Endometrial microvascular endothelial cells (primary cell): ENCODE results near the gene INTS4. TPM values are rescaled to one million over a fixed set of nuclear protein-coding genes. Genes with fewer than 3 reads are reported as not detected.
"Not testable (repeated sequence)": the region's sequence is repeated elsewhere in the genome, so short reads cannot be mapped to it uniquely, and the experiment has no call there.

ENCODE experiments used
- in situ Hi-C: cut with HindIII; loops from 2 replicates; pipeline ENCODE4 v1.10.0; 2017; ENCODE audit warnings: low sequenced_read_pairs, low pct_unique_long_range_greater_than_20kb; ENCODE audit errors: inconsistent ontology term
- total RNA-seq: library from RNA; depleted of rRNA; stranded (reverse); fragments of >200 nt; gene quantifications from one replicate; pipeline ENCODE4 v1.2.3, GENCODE V29; 2015; ENCODE audit errors: inconsistent ontology term

The INTS4 gene
- total RNA-seq, 1 donor from 2014 or later: 23.5 TPM

DNA sequence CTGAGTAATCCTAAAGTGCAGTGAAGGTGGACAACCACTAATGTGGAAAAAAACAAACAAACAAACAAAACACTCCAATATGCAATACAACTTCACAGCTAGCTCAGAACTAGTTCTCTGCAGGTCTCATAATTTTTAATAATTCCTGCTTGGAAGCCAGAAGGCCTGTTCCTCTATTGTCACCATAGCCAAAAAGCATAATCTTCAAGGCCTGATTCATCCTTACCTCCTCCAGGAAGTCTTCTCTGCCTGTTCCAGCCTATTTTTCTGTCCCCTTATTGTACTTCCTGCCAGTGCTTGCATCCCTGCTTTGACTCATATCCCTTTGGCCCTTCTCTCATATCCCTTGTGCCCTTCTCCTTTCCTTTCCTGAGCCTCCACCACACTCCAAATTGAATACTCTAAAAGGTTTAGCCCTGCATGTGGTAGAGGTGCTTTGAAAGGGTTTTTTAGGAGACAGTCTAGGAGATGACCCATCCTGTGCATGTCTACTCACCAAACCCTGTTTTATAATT lies 104.3 kb downstream of the INTS4 start:
- in situ Hi-C loops: not testable (repeated sequence)

DNA sequence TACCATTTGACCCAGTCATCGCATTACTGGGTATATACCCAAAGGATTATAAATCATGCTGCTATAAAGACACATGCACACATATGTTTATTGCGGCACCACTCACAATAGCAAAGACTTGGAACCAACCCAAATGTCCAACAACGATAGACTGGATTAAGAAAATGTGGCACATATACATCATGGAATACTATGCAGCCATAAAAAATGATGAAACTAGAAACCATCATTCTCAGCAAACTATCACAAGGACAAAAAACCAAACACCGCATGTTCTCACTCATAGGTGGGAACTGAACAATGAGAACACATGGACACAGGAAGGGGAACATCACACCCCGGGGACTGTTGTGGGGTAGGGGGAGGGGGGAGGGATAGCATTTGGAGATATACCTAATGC lies 105.4 kb downstream of the INTS4 start:
- in situ Hi-C loops: not testable (repeated sequence)

DNA sequence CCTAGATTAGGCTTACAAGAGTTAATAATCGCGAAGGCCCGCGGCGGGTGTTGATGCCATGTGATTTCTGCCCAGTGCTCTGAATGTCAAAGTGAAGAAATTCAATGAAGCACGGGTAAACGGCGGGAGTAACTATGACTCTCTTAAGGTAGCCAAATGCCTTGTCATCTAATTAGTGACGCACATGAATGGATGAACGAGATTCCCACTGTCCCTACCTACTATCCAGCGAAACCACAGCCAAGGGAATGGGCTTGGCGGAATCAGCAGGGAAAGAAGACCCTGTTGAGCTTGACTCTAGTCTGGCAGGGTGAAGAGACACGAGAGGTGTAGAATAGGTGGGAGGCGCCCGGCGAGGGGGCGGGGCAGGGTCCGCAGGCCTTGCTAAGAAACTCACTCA lies 108.1 kb downstream of the INTS4 start:
- in situ Hi-C loops: no loop called here

DNA sequence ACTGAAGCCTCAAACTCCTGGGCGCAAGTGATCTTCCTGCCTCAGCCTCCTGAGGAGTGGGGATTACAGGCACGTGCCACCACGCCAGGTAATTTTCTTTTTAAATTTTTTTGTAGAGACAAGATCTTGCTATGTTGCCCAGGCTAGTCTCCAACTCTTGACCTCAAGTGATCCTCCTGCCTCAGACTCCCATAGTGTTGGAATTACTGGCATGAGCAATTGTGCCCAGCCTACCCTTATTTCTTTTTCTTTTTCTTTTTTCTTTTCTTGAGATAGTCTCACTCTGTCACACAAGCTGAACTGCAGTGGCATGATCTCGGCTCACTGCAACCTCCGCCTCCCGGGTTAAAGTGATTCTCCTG lies 109.7 kb downstream of the INTS4 start:
- in situ Hi-C loops: no loop called here

DNA sequence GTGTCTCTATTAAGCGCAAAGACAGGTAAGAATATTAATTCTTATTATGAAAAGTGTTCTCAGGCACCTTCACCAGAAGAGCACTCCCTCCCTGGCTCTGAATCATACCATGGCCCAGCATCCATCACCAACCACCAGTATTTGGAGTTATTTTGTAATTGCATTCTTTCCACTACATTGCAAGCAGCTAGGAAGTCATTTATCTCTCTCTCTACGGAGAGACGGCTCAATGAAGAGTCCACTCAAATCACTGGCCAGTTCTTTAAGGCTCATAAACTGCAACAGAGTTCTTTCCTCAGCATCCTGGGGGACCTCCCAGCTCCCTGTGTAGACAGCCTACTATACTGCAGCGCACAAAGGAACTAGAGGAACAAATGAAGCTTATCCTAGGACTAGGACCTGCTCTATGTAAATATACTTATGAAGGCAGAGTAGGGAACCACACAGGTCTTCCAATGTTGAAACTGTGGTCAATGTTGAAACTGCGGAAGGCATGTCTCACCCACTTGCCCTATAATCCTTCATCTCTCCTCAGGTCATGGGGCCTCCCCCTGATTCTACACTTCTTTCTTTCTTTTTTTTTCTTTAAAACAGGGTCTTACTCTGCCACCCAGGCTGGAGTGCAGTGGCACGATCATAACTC lies 110.2 kb downstream of the INTS4 start:
- in situ Hi-C loops: no loop called here

DNA sequence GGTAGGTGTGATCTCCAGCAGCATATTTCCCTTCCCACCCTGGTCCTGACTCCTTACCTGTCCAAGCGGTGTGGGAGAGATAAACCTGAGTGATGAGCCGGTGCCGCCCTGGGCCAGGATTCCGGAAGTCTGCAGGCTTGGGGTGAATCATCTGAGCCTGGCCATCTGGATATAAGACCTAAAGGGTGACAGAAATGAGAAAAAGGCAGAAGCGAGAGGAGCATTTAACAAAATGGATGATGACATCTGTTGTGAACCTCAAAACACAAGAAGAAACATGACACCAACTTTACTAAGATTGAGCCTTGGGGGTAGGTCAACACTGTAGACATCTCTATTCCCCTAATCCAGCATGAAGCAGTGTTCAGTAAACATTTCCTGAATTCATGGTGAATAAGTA lies 110.7 kb downstream of the INTS4 start:
- in situ Hi-C loops: no loop called here

DNA sequence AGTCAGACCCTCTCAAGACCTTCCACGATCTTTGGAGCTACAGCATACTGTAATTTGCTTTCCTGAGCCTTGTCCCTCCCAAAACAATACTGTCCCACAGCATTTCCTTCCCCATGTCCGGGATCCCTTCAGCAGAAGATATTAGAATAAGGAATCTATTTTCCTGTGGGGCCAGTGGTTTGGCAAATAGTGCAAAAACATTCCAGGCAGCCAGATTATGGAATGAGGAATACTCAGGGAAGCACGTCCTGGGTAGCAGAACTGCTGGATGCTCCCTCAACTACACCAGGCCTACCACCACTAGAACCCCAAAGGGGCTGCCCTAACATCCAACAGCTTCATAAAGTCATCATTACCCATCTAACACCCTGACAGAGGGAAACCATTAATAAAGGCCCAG lies 112.1 kb downstream of the INTS4 start:
- in situ Hi-C loops: no loop called here

DNA sequence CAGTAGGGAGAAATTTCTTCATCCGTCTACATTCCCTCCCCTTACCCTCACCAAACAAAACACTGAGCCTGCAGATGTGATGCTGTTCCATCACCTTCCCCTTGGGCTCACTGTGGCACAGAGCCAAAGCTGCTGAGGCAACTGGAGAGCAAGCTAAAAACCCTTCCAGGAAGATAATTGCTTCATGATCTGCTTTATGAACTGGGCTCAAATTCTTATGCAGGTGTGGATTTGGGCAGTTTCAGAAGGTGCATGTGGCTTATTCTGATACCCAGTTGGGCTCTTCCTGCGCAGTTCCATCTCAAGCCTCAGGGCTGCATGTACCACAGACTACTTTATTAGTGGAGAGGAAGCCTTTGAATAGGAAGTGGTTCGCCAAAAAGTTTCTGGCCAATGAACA lies 115.2 kb downstream of the INTS4 start:
- in situ Hi-C loops: no loop called here

DNA sequence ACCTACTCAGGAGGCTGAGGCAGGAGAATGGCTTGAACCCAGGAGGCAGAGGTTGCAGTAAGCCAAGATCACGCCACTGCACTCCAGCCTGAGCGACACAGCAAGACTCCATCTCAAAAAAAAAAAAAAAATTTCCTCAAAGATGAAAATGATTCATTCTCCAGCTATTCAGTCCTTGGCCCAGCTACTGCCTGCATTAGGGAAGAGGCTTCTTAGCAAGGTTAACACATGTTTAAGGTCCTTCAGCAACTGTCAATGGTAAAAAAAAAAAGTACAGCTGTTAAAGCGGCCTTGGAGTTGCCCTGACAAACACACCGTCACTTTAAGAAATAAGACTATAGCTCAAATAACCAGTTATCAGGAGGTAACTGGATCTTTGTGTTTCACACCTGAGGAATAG lies 116.2 kb downstream of the INTS4 start:
- in situ Hi-C loops: not testable (repeated sequence)

DNA sequence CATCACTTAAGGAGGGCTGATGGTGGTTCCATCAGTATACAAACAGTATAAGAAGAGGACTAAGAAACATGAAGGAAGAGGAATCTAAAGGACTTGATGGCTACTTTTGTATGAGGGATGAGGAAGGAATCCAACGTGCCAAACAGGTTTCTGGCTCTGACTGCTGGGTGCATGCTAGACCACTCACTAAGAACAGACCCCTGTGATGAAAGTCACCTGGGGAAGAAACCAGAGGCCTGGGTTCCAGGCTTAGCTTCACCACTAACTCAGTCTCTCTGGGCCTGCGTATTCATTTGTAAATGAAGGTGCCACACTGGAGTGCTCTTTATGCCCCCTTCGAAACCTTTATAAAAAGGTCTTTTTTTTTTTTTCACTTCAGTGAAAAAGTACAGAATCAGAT lies 118.4 kb downstream of the INTS4 start:
- in situ Hi-C loops: no loop called here

DNA sequence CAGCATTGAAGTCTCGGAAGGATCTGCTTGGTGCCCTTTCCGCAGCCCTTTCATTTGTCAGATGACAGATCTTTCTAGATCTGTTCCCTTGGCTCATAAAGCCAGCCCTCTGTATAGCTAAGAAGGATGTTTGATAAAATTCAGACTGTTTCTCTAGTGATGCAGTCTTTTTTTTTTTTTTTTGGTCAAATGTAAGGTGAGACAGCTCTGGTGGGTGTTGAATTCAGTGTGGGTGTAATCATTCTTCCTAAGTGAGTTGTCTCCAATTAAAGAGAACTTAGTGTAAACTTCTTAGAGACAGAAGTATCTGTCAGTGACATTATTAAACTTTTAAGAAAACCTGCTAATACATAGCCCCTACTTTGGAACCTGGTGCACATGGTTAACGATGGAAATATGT lies 120.3 kb downstream of the INTS4 start:
- in situ Hi-C loops: no loop called here

DNA sequence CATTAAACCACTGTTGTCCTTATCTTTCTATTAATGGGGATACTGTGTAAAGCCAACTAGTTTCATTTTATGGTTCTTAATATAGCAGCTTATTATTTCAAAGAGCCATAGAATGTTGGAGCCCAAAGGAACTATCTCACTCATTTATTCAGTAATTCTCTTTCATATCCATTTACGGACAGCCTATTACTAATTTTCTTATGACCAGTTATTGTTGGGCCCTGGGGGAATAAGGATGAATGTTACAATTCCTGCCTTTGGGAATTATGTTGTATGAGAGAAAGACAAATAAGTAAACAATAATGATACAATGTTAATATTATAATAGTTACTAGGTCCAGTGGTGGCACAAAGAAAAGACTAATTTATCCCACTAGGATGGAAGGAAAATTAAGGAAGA lies 121.1 kb downstream of the INTS4 start:
- in situ Hi-C loops: no loop called here

DNA sequence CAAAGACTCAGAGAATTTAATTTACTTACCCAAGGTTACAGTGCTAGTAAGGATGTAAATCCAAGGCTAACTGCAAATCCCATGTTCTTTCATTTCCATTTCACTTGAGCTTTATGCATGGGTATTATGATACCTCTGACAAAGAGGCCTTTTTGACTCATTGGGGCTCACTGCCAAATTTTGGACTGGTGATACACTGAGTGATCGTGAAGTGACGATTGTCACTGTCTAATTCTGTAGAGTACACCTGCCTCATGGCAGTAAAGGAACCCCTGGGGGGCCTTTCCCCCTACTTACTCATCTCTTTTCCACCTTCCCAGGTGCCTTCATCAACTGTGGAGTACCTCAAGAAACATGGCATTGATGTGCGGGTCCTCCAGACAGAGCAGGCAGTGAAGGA lies 122.6 kb downstream of the INTS4 start:
- in situ Hi-C loops: no loop called here

DNA sequence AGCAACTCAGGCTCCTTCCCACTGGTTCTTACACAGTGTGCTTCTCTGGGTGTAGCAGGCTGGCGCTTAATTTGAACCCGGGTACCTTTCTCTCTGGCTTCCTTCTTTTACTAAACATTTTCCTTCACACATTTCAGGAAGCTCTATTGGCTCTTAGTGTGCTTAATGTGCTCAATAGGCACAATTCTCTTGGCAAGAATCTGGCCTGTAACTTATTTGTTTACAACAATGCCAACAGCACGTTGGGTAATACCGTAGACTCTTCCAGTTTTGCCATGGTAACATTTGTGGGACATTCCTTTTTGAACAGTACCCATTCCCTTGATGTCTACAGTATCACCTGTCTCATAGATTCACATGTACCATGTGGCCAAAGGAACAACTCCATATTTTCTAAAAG lies 125.7 kb downstream of the INTS4 start:
- in situ Hi-C loops: no loop called here

DNA sequence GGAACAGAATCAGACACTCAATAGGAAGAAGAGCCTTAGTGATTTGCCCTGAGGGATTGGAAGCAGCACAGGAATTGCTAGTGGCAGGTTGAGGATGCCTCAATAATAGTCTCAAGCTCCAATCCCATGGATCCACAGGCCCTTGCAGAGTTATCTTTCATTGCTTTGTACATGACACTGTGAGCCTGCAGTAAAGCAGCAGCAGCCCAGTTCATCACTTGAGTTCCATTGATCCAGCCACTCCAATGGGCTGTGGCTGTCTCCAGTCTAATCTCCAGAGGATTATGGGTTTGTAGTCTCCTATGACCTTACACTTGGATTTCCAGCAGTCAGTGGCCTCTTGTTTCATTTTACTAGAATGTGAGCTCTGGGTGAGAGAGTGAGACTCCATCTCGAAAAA lies 128.1 kb downstream of the INTS4 start:
- in situ Hi-C loops: no loop called here

DNA sequence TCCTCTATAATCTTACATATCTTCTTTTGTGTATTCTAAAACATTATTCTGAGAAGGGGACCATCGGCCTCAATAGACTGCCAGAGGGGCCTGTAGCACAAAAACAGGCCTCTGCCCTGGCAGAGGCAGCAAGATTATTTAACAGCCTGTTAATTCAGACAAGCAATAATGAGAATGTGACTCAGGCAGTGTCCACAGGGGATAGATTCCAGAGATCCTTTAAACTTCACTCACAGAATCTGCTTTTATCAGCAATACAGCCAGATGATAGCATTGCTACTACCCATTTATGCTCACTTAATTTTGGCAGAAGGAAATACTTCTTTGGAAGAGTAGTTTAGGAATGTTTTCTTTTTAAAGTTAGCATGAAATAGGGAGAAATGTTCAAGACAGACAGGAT lies 128.7 kb downstream of the INTS4 start:
- in situ Hi-C loops: no loop called here

DNA sequence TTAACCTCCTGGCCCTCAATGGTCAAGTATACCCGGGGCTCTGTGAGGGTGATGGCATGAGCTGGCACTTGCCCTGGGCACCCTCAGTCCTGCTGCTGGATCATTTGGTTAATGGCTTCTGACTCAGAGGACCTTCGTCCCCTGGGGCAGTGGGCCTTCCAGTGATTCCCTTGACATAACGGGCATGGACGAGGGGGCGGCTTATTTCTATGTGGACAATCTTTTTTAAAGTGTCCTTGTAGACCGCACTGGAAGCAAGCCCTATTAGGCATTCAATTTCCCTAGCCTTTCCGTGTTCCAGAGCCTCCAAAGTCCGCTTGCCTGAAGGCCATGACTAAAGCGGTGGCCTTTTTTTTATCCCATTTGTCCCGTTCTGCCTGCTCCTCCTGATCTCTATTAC lies 133.0 kb downstream of the INTS4 start:
- in situ Hi-C loops: not testable (repeated sequence)

DNA sequence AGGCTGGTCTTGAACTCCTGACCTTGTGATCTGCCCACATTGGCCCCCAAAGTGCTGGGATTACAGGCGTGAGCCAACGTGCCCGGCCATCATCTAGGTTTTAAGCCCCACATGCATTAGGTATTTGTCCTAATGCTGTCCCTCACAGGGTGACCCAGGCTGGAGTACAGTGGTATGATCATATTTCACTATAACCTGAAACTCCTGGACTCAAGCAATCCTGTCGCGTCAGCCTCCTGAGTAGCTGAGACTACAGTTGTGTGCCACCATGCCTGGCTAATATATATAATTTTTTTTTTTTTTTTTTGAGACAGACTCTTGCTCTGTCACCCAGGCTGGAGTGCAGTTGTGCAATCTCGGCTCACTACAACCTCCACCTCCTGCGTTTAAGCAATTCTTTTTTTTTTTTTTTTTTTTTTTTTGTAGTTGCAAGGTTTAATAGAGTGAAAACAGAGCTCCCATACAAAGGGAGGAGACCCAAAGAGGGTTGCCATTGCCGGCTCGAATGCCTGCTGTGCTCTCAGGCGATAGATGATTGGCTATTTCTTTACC lies 136.5 kb downstream of the INTS4 start:
- in situ Hi-C loops: not testable (repeated sequence)

DNA sequence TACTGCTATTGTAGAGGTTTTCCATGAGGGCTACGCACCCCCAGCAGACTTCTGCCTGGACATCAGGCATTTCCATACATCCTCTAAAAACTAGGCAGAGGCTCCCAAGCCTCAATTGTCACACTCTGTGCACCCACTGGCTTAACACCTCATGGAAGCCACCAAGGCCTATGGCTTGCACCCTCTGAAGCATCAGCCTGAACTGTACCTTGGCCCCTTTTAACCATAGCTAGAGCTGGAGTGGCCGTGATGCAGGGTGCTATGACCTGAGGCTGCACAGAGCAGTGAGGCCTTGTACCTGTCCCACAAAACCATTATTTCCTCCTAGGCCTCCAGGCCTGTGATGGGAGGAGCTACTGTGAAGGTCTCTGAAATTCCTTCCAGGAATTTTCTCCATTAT lies 139.6 kb downstream of the INTS4 start:
- in situ Hi-C loops: no loop called here

DNA sequence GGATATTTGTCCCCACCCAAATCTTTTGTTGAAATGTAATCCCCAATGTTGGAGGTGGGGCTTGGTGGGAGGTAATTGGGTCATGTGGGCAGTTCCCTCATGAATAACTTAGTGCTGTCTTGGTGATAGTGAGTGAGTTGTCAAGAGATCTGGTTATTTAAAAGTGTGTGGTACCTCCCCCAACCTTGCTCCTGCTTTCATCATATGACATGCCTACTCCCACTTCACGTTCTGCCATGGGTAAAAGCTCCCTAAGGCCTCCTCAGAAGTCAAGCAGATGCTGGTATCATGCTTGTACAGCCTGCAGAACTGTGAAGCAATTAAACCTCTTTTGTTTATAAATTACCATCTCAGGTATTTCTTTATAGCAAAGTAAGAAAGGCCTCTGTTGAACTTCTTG lies 143.0 kb downstream of the INTS4 start:
- in situ Hi-C loops: no loop called here

DNA sequence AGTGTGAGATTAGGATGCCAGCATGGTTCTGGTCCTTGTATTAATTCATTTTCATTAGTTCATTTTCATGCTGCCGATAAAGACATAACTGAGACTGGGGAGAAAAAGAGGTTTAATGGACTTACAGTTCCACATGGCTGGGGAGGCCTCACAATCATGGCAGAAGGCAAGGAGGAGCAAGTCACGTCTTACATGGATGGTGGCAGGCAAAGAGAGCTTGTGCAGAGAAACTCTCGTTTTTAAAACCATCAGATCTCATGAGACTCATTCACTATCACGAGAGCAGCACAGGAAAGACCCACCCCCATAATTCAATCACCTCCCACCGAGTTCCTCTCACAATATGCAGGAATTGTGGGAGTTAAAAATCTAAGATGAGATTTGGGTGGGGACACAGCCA lies 150.8 kb downstream of the INTS4 start:
- in situ Hi-C loops: not testable (repeated sequence)
